Measurements from ENCODE around the gene SIM2.

The SIM2 gene

DNA sequence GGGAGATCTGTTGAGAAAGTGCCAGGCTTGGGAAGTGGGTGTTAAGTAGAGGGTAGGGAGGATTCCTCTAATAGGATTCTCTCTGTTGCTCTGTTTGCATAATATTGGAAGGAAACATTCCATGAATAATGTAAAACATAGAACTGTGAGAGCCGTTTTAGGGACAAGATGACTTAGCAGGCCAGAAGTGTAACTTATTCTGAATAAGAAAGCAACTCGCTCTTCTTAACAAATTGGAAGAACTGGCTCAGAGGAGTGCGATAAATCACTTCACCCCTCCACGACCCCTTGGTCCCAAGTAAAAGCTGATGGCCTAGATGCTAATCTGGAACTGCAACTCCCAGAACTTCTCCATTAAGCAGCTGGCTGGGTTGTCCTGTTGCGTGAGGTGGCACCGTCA lies 19.1 kb downstream of the SIM2 start:
- DNase-seq, result no peak

DNA sequence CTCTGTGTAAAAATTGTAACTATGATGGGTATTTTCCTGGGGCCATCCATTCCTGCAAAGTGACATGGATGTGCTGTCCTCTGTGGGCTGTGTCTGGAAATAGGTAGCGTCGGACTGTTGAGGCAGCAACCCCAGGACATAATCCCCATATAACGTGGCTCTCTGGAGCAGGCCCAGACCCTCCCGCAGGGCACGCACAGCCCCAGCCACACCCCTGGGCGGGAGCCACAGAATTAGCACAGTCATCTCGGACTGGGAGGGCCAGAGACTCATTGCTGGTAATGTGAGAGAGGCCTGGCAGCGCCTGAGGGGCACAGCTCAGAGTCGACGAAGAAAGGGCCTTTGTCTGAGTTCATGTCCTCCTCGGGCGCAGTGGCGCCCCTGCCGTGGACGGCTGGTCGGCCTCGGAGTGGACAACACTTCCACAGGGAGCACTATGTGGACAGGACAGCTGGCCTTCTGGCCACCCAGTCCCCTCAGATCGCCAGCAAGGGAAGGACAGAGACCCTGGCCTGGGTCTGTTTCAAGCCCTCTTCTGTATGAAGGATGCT lies 20.1 kb downstream of the SIM2 start:
- no peak for DNase-seq

DNA sequence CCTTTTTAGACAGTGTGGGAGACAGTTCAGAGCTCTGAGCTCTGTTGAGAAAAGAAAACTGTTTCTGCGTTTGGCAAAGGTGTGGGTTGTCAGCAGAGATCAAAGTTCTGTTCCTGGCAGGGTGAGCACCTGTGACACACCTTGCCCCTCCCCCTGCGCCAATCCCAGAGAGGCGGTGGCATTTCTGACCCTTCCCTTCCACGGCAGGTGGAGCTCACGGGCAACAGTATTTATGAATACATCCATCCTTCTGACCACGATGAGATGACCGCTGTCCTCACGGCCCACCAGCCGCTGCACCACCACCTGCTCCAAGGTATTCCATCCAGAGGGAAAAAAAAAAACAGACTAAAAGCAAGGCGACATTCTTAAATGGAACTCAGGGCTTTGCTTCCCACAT lies 20.7 kb downstream of the SIM2 start:
- DNase-seq, result no peak

DNA sequence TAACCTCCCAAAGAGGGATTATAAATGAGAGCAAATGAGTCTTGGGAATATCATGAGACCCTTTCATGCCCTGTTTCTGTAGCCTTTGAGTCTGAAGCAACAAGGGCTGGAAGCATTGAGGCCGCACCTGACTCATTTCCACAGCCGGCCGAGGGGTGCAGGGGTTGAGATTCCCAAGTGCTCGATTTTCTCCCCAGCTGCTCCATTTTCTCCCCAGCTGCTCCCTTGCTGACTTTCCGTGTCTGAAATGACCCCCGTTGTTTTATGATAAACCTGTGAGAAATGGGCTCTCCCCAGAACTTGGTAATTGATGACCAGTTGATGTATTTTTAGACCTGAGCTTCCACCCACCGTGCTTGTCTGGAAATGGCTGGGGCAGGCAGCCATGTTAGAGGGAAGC lies 22.9 kb downstream of the SIM2 start:
- no peak for DNase-seq

DNA sequence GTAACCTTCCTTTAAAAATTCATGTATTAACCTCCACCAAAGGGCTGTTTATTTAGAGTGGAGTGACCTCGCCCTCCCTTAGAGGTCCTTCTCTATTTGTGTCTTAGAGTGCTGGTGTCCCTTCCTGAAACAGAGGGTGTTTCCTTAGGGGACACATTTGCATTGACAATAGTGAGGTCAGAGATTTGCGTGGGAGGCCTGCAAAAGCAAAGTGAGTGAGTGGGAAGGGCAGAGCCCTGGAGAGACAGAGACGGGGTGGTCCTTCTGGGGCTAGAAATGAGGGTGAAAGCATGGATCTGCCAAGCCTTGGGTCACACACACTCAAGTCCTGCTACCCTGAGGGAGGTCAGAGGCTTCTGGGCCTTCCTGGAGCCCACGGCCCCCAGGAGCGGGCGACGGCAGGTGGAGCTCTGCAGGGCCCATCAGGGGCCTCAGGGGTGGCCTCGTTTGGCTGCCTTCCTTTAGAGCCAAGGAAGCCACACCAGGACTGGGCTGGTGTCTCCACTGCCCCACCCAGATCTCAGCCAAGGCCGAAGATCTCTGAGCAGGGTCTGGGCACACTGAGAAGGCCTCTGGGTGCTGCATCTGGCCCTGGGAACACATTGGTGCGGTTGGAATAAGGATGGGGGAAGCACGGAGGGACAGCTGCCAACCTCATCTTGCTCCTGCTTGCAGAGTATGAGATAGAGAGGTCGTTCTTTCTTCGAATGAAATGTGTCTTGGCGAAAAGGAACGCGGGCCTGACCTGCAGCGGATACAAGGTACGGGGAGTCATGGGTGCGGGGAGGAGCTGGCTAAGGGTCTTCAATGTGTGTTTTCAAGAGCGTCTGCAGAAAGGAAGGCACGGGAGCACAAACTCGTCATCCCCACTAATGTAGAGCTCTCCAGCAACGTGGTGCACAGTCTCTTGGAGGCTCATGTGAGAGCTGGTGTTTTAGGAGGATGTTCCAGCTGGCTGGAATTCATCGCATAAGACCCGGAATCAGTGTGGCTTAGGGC lies 23.8 kb downstream of the SIM2 start:
- DNase-seq, result no peak

- DNase-seq, result no peak
These were observed 24.5 kb downstream of the SIM2 start for GRCh38 chr21:36723371-36723881.

GRCh38 chr21:36724660-36725059 lies 25.7 kb downstream of the SIM2 start:
- no peak for DNase-seq

- DNase-seq, result no peak
These were observed 27.0 kb downstream of the SIM2 start for GRCh38 chr21:36725793-36726386.

DNA sequence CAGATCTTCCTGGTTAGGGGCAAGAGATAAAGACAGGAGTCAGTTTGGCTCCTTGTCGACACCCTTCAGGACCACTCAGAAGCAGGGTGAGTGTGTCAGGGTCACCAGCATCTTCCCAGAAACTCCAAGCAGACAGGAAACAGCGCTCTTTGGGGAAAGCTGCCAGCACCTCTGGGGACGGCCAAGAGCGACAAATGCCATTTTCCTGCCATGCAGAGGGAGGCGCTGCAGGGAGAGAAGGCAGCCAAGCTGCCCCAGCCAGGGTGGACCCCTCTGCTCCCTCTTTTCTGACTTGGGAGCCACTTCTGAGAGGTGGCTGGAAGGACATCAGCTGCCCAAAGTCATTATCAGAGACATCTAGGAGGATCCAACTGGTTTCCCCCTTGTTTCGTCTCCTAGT lies 29.0 kb downstream of the SIM2 start:
- no peak for DNase-seq

DNA sequence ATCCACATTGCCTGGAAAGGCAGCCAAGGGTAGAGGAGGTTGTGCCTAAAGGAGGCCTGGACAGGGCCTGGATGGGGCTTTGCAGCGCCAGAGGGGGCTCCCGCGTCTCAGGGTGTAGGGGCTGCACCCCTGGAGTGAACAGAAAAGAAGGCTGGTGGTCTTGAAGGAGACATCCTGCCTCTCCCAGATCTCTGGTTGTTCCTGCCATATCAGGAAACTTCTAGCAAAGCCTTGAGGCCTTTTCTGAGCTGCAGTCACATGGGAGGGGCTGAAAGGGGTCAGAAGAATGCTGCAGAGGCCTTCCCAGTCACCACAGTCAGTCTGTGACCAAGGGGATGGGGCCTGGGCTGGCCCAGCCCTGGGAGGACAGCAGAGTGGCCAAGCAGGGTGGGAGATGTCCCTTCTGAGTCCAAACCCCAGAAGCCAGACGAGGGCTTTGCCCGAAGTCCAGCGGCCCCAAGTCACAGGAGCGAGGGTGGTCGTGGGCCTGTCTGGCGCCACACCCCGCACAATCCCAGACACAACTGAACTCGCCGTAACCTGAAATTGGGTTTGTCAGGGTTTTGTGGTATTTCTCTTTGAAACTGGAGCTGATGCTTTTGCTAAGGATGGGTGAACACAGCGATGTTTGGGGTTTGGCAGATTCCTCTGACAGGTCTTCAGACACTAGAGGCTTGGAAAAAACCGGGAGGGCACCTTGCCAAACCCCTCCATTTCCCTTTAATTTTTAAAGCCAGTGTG lies 29.6 kb downstream of the SIM2 start:
- DNase-seq, result no peak

- no peak for DNase-seq
These were observed 30.5 kb downstream of the SIM2 start for GRCh38 chr21:36729310-36729970.

GRCh38 chr21:36730291-36731281 lies 31.7 kb downstream of the SIM2 start:
- no peak for DNase-seq

GRCh38 chr21:36732217-36732616 lies 33.3 kb downstream of the SIM2 start:
- no peak for DNase-seq

GRCh38 chr21:36732761-36733160 lies 33.8 kb downstream of the SIM2 start:
- DNase-seq, result no peak

DNA sequence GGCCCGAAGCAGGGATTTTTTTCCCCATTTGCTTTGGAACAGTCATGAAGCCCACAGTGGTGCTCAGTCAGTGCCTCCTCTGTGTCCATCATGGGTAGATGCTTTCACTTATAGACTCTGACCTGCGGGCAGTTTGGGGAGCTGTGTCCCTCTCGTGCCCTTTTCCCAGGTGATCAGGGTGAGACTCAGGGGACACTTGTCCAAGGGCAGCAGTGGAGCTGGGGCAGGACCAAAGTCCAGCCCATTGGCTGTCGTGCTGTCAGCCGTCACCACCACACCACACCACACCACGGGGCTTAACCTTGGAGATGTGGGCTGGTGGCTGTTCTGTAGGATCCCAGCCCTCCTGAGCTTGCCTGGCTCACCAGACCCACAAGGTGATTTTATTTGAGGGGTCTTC lies 34.9 kb downstream of the SIM2 start:
- DNase-seq, result no peak

GRCh38 chr21:36734367-36735200 lies 35.7 kb downstream of the SIM2 start:
- DNase-seq, result no peak

DNA sequence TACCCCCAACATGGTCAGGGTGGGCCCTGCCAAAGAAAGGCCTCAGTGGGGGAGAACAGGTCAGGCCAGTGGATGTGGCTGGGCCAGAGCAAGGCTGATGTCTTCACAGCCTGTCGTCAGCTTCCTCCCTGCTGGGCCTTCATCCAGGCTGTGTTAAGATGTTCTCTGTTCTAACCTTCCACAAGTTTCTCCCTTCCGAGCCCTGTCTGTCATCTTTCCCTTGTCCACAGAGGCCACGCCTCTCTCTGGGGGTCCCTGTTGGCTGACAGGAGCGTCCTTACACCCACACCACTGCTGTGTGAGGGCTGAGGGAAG lies 36.2 kb downstream of the SIM2 start:
- DNase-seq, result no peak

DNA sequence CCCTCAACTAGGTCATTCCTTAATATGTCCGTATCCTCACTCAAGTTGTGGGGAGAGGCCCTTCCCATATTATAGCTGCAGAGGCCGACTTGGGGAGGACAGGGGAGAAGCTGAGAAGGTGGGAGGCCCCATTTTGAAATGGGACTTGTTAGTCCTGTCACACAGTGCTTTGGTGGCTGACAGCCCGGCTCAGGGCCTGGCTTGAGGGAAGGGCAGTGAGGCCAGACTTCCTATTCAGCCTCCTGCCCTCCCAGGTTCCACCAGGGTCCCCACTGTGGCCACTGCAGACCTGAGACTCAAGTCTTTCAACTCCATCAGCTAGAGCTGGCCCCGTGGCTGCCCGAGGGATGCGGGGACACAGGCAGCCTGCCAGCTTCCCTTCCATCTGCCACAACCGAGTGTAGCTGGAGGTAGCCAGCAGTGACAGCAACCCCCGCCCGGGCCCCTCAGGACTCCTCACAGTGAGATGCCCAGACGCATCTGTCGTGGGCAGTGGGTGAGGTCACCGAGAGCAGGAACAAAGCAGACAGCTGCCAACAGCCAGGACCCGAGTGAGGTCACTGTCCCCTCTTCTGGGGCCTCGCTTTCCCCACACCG lies 36.9 kb downstream of the SIM2 start:
- DNase-seq, result no peak

DNA sequence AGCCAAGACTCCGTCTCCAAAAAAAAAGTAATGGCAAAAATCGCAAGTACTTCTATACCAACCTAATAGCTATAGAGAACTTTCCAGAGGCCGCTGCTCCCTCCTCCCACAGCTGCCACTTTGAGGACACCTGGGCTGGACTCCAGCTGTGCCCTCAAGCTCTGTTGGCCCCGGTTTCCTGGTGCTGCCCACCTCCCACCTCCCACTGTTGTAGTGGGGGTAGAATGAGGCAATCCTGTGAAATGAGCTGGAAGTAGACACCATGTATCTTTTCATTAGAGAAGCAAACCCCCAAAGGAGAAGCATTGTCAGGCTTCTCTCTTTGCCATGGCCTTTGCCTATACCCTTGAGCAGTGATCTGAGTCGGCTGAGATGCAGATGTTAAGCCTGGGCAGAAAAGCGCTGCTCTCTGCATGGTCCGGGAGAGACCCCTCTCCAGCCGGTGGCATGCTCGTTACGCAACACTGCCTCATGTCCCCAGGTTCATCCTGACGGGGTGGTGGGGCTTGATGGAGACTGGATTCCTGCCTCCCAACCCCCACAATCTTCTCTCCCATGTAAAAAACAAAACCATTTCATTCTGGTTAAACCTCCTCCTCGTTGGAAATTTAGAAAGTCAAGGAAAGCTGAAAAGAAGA lies 39.7 kb downstream of the SIM2 start:
- no peak for DNase-seq

DNA sequence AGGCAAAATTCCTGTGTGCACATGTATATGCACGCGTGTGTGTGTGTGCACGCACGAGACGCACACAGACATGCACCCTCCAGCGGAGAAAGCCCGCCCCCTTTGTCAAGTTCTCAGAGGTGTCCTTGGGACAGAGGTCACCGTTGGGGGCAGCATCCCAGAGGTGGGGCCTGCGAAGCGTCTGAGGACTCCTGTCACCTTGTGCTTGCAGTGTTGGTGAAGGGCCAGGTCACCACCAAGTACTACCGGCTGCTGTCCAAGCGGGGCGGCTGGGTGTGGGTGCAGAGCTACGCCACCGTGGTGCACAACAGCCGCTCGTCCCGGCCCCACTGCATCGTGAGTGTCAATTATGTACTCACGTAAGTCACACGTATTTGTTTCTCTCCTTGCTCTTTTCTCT lies 42.6 kb downstream of the SIM2 start:
- DNase-seq, result no peak

Data from activated CD4-positive, alpha-beta T cell treated with anti-CD3 and anti-CD28 coated beads, Interleukin-2, amount 50 U/mL, for 48 hours (primary cell).